ENCODE data around the gene CHD2.

Gene CHD2

DNA sequence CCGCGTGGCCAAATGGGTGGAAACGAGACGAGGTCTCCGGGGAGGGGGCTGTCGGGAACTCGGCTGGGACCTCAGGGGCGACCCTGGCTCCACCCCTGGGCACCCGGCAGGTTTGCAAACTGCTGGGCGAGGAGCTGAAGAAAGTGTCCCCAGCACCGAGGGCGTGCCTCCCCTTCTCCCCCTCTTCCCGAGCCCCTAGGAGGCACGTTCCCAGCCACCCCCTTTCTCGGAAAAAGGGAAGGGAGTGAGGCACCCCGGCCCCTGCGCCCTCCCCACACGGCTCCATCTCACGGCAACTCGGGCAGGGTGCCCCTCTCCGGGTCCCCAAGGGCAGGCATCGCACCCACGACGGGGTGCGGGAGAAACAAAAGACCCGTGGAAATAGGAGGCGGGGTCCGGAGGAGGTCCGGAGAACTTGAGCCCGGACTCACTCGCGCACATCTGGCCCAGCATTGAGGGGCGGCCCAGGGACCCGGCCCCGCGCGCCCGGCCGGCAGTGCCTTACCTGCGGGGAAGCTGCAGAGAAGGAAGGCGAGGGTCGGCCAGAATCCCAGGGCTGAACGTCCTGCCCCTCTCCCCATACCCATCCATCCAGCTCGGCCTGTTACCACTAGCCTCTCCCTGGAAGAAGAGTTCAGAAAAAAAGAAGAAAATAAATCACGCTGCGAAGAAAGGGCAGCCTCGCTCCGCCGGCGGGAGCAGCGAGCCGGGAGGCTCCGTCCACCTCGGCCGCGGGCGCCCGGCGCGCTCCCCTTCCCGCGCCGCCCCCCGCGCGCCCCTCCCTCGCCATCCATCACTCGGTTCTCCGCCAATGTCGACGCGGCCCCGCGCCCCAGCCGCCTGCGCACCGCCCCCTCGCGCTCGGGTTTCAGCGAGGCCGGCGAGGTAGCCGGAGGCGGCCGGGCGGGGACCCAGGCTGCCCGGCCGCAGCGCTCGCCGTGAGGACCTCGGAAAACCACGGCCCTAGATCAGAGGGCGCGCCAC lies 172.6 kb downstream of the CHD2 start:
- peak; percentile 78 for DNase-seq

DNA sequence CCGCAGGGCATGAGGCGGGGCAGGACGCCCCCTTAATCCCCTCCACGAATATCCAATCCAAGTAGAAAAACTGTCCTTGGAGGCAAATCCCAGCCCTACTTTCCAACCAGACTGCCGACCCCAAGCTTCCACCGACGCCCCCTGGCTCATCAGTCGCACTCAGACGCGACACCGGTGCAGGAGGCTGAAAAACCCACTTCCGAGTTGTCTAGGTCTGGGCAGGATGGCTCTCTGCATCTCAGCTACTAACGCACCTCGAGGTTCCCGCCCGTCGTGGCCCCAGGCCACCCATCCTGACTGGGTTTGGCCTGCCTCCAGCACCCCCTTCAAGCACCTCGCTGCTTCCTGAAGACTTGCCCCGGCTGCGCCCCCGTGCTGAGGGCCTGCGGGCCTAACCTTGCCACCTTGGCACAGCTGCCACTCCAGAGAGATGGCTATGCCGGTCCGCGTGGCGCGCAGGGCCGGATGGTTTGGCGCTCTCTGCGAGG lies 173.4 kb downstream of the CHD2 start:
- DNase-seq, result peak; percentile 69

GRCh38 chr15:93074599-93074998 lies 174.5 kb downstream of the CHD2 start:
- no peak for DNase-seq

DNA sequence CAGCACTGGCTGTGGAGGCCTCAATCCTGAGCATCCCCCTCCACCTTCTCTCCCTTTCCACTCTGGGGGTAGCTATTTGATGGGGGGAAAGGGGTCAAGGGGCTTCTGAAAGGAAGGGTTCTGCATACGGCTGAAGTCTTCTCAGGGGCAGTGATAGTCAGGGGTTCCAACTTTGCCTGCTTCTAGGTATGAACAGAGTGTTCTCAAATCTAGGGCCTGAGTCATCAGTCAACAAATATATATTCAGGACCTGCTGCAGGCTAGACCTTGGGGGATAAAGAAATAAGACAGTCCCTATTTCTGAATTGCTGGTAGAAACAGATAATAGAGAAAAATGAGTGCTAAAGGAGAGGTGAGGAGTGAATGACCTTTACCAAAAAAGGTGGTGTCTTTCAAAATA lies 176.1 kb downstream of the CHD2 start:
- DNase-seq, result no peak

GRCh38 chr15:93076875-93077274 lies 176.8 kb downstream of the CHD2 start:
- DNase-seq, result no peak
